GM18505 (cell line): ENCODE results near the gene ZFP36L2.
A peak's percentile ranks its signal among the peaks of the same experiment; 100 is the strongest.

ENCODE experiments used
- ATAC-seq: cut with Tn5 transposase; IDR thresholded peaks from one replicate; pipeline ENCODE4 v1.9.1; 2021; ENCODE audit not compliant: unreplicated experiment
- POLR2A ChIP-seq: IDR thresholded peaks from 4 replicates; pipeline ENCODE4 v1.6.1; 2011; ENCODE audit warnings: borderline replicate concordance; ENCODE audit not compliant: insufficient read depth, insufficient read length; ENCODE audit errors: extremely low read depth

ZFP36L2 gene

GRCh38 chr2:43203373-43203772, 23.0 kb downstream of the ZFP36L2 start:
- TF ChIP-seq POLR2A = no peak
- ATAC-seq = no peak

GRCh38 chr2:43202289-43202688, 24.1 kb downstream of the ZFP36L2 start:
- no peak for TF ChIP-seq POLR2A
- no peak for ATAC-seq

- ATAC-seq = no peak
- no peak for TF ChIP-seq POLR2A
Observed at GRCh38 chr2:43201497-43201896, 24.9 kb downstream of the ZFP36L2 start.

- no peak for TF ChIP-seq POLR2A
- no peak for ATAC-seq
Observed at GRCh38 chr2:43201016-43201415, 25.4 kb downstream of the ZFP36L2 start.

GRCh38 chr2:43199492-43200488, 26.6 kb downstream of the ZFP36L2 start:
- ATAC-seq = no peak
- no peak for TF ChIP-seq POLR2A

- no peak for TF ChIP-seq POLR2A
- no peak for ATAC-seq
Observed at GRCh38 chr2:43198263-43198662, 28.1 kb downstream of the ZFP36L2 start.

GRCh38 chr2:43197588-43197896, 28.9 kb downstream of the ZFP36L2 start:
- no peak for TF ChIP-seq POLR2A
- no peak for ATAC-seq

- ATAC-seq = no peak
- no peak for TF ChIP-seq POLR2A
Observed at GRCh38 chr2:43196768-43197587, 29.4 kb downstream of the ZFP36L2 start.

GRCh38 chr2:43194121-43194869, 32.1 kb downstream of the ZFP36L2 start:
- no peak for TF ChIP-seq POLR2A
- peak; percentile 30 for ATAC-seq

GRCh38 chr2:43193652-43194120, 32.7 kb downstream of the ZFP36L2 start:
- no peak for TF ChIP-seq POLR2A
- peak; percentile 7 for ATAC-seq

- ATAC-seq = no peak
- TF ChIP-seq POLR2A = no peak
Observed at GRCh38 chr2:43192744-43193651, 33.4 kb downstream of the ZFP36L2 start.

- no peak for TF ChIP-seq POLR2A
- ATAC-seq = no peak
Observed at GRCh38 chr2:43191947-43192516, 34.4 kb downstream of the ZFP36L2 start.
